Osteocyte (in vitro differentiated cells): ENCODE measurements around the gene PTK7. TPM values are rescaled to one million over a fixed set of nuclear protein-coding genes. Genes with fewer than 3 reads are reported as not detected.
A peak's percentile ranks its signal among the peaks of the same experiment; 100 is the strongest.
"Not testable (repeated sequence)": the region's sequence is repeated elsewhere in the genome, so short reads cannot be mapped to it uniquely, and the experiment has no call there.

Experiments
- DNase-seq: peaks from one replicate; pipeline ENCODE4 v3.0.0; 2021; ENCODE audit warnings: mixed read lengths; ENCODE audit not compliant: unreplicated experiment; ENCODE audit errors: extremely low spot score
- H3K27ac Mint-ChIP-seq: one replicate; pipeline ENCODE4 v1.8.0; 2021; ENCODE audit warnings: mild to moderate bottlenecking, mixed read lengths; ENCODE audit not compliant: unreplicated experiment
- H3K27me3 Mint-ChIP-seq: one replicate; pipeline ENCODE4 v1.8.0; 2021; ENCODE audit warnings: mixed read lengths; ENCODE audit not compliant: unreplicated experiment
- H3K36me3 Mint-ChIP-seq: one replicate; pipeline ENCODE4 v1.8.0; 2021; ENCODE audit warnings: mixed read lengths; ENCODE audit not compliant: unreplicated experiment
- H3K4me1 Mint-ChIP-seq: one replicate; pipeline ENCODE4 v1.8.0; 2021; ENCODE audit warnings: mixed read lengths; ENCODE audit not compliant: unreplicated experiment
- H3K4me3 Mint-ChIP-seq: one replicate; pipeline ENCODE4 v1.8.0; 2021; ENCODE audit warnings: mild to moderate bottlenecking, moderate library complexity, mixed read lengths; ENCODE audit not compliant: unreplicated experiment
- H3K9me3 Mint-ChIP-seq: one replicate; pipeline ENCODE4 v1.8.0; 2021; ENCODE audit warnings: mixed read lengths; ENCODE audit not compliant: unreplicated experiment
- CTCF ChIP-seq: fragments of 200-600 bp; sonication (generic); IDR thresholded peaks from 2 replicates; pipeline ENCODE4 v1.5.0; 2021; ENCODE audit warnings: antibody characterized with exemption, mild to moderate bottlenecking, moderate library complexity
- total RNA-seq: library from RNA; stranded (reverse); gene quantifications from 2 replicates; pipeline ENCODE4 v1.2.1, GENCODE V29; 2021

Gene PTK7
- total RNA-seq, 1 donor from 2014 or later, result 183 TPM

- Mint-ChIP-seq H3K9me3 (no peaks in the 10 kb centered on the region), H3K27me3 (no peaks in the 10 kb centered on the region), H3K4me1 (peaks cover 60% of the 10 kb centered on the region), H3K4me3 (no peak overlapping the region), H3K27ac (no peak overlapping the region), H3K36me3 (peaks cover 11% of the 10 kb centered on the region)
- DNase-seq, result no peak
- no peak for TF ChIP-seq CTCF
These were observed 51.8 kb downstream of the PTK7 start for GRCh38 chr6:43127877-43128276.

GRCh38 chr6:43128926-43129325 lies 52.8 kb downstream of the PTK7 start:
- TF ChIP-seq CTCF, result no peak
- H3K4me3 Mint-ChIP-seq, result no peak overlapping the region

GRCh38 chr6:43129434-43130194 lies 53.5 kb downstream of the PTK7 start:
- no peak for DNase-seq
- peaks cover 44% of the 10 kb centered on the region for H3K4me1 Mint-ChIP-seq
- peak; percentile 63 for TF ChIP-seq CTCF
- no peak overlapping the region for H3K27ac Mint-ChIP-seq
- no peaks in the 10 kb centered on the region for H3K9me3 Mint-ChIP-seq
- no peaks in the 10 kb centered on the region for H3K27me3 Mint-ChIP-seq
- peaks cover 16% of the 10 kb centered on the region for H3K36me3 Mint-ChIP-seq
- no peak overlapping the region for H3K4me3 Mint-ChIP-seq

More at GRCh38 chr6:43128926-43129325, 52.8 kb downstream of the PTK7 start:
- Mint-ChIP-seq H3K27ac (no peak overlapping the region), H3K27me3 (no peaks in the 10 kb centered on the region), H3K4me1 (peaks cover 51% of the 10 kb centered on the region), H3K9me3 (no peaks in the 10 kb centered on the region), H3K36me3 (peaks cover 16% of the 10 kb centered on the region)
- DNase-seq, result no peak

- peaks cover 36% of the 10 kb centered on the region for H3K4me1 Mint-ChIP-seq
- TF ChIP-seq CTCF, result no peak
- H3K9me3 Mint-ChIP-seq, result no peaks in the 10 kb centered on the region
- DNase-seq, result no peak
- no peak overlapping the region for H3K27ac Mint-ChIP-seq
- peaks cover 19% of the 10 kb centered on the region for H3K36me3 Mint-ChIP-seq
- no peaks in the 10 kb centered on the region for H3K27me3 Mint-ChIP-seq
- H3K4me3 Mint-ChIP-seq, result no peak overlapping the region
These were observed 54.3 kb downstream of the PTK7 start for GRCh38 chr6:43130429-43130828.

- H3K27me3 Mint-ChIP-seq, DNase-seq, H3K9me3 Mint-ChIP-seq, H3K27ac Mint-ChIP-seq, H3K4me3 Mint-ChIP-seq: not testable (repeated sequence)
- Mint-ChIP-seq H3K4me1 (peaks cover 27% of the 10 kb centered on the region), H3K36me3 (peaks cover 19% of the 10 kb centered on the region)
These were observed 55.3 kb downstream of the PTK7 start for GRCh38 chr6:43131379-43131778.
